GM12872 (cell line): ENCODE results near the gene FRZB.

Experiments used
- TF ChIP-seq, protein P1 (sequence below): IDR thresholded peaks from 3 replicates; pipeline ENCODE4 v1.5.1; 2011; ENCODE audit warnings: low read depth, mild to moderate bottlenecking, low read length, moderate library complexity; ENCODE audit not compliant: insufficient read depth

FRZB gene

DNA sequence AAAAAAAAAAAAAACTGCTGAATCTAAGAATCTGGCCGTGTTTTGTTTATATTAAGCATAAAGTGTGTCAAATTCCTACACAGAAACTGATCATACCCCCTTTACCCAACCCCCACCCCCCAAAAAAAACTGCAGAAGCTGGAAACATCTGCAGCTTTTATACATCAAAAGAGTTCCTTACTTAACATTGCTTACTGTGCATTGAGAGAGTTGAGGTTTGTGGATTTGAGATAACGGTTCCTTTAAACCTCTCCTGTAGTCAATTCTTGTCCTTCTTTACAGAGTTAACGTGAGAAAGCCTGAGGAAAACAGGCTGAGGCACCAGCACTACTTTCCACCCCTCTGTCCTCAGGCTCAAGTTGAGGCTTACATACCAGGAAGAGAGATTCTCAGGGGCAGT is 34.5 kb downstream of the FRZB start:
- TF ChIP-seq, protein P1, sequence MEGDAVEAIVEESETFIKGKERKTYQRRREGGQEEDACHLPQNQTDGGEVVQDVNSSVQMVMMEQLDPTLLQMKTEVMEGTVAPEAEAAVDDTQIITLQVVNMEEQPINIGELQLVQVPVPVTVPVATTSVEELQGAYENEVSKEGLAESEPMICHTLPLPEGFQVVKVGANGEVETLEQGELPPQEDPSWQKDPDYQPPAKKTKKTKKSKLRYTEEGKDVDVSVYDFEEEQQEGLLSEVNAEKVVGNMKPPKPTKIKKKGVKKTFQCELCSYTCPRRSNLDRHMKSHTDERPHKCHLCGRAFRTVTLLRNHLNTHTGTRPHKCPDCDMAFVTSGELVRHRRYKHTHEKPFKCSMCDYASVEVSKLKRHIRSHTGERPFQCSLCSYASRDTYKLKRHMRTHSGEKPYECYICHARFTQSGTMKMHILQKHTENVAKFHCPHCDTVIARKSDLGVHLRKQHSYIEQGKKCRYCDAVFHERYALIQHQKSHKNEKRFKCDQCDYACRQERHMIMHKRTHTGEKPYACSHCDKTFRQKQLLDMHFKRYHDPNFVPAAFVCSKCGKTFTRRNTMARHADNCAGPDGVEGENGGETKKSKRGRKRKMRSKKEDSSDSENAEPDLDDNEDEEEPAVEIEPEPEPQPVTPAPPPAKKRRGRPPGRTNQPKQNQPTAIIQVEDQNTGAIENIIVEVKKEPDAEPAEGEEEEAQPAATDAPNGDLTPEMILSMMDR, result no peak

DNA sequence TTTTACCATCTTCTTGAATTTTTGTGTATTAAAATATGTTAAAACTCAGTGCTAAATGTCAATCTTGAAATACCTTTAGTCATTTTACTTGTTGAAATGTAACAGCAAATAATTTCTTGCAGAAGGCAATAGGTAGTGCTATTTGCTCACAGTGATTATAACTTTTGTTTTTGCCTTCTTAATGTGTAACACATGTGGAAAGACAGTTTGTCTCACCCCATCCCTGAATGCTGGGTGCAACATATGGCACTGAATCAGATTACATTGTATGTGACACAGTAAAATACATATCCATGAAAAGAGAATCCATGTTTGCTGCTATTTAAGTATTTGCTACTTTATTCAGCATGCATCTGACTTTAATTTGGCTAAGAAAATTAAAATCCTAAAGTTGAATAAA is 35.3 kb downstream of the FRZB start:
- TF ChIP-seq, protein P1, result no peak

DNA sequence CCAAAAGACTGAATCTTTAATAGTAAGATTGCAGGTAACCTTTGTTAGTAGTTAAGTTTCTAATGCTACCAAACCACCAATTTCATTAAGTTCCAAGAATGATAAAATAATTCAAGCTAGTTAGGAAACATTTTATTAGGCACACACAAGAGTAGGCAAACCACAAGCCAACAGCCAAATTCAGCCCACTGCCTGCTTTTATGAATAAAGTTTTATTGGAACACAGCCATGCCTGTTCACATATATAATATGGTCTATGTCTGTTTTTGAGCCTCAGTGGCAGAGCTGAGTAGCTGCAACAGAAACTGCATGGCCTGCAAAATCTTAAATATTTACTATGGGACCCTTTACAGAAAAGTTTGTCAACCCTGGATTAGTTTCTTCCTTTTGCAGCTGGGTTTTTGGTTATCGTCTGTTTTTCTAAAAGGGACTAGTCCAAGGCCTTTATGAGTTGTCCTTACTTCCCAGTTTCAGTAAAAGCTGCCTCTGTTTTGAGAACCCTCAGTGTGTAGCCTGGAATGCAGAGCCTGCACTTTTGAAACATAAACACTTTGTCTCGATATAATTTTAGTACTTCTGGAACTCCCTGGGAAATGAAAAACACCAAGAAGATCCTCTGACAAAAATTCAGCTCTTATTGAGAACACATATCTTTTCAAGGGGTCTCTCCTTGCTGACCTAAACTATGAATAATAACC is 39.1 kb downstream of the FRZB start:
- TF ChIP-seq, protein P1, result no peak

DNA sequence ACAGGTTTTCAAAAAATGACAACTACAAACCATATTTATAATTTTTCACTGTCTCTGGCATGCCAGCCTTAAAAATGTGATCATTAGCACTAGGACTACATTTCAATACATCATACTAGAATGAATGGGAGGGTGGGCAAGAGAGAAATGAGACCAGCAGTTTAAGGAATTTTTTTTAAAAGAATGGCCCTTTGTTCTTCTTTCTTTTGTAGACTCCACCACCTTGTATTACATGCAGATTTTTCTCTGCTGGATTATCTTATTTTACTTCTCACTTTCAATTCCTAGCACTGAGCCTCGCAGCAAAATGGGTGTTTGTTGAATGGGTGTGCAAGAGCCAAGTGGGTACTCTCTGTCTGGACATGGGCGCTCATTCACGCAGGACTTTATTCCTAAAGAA is 39.9 kb downstream of the FRZB start:
- TF ChIP-seq, protein P1, result no peak

DNA sequence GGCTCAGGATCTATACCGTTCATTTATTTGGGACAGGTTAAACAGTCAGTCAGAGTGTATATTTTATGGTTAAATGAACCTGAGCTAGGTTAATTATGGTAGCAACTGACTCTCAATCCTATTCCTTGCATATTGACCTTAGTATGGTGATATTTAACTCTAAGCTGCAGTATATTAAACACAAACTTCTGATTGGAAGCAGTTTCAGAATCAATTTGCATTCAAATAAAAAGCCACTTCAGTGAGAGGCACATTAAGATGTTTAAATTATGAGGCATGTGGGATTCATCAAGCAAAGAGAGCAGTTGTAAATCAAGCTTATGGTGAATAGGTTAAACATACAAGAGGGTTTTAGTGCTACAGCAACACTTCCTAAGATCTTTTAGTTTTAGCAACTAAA is 40.4 kb downstream of the FRZB start:
- TF ChIP-seq, protein P1, result no peak

DNA sequence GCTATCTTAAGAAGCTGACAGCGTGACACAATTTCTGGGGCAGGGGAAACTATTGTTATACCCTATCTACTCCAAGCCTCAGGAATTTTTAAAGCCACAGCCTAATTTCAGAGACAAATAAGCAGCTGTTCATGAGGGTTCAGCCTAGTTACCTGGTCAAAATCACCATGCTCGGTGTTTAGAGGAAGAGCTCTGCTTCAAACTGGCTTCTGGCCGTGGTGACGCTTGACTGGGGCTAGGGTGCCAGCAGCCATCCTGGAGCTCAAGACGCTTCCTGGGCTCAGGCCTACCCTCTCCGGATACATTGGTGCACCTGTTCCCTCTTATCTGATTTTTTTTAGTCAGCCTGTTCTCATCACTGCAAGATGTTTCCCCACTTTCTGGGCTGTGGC is 41.7 kb downstream of the FRZB start:
- TF ChIP-seq, protein P1, result no peak

DNA sequence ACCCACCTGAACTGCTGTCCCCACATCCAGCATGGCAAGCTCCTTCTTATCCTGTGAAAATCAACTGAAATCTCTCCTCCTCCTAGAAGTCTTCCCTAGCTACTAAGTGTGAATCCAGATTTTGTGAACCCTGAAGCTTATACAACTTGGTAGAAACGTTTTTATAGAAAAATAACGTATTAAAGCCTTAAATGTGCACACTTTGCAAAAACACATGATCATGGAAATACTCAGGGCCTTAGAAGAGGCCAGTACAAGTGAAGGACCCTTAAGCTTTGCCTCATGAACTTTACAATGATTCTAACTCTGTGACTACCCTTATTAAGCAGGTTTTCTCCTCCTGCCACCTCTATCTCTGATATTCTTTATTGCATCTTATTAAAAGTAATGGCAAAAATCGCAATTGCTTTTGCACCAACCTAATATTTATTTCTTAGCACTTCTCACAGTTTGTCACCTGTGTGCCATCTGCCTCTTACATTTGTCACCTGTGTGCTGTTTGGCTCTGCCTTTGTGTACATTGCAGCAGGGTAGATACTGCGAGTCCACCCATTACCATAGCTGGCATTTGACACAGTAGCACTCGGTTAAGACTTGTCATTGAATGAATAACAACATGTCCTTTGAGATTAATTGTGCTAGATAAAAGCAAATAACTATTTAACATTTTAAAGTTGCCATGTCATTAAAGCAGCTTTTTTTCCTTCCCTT is 42.2 kb downstream of the FRZB start:
- TF ChIP-seq, protein P1, result no peak
